AG08395 (cell line): ENCODE data around the gene CTCFL.

ENCODE experiments used
- DNase-seq: peaks from one replicate; pipeline ENCODE4 v3.0.0; 2012; ENCODE audit warnings: mixed read lengths, low spot score

CTCFL gene

GRCh38 chr20:57560554-57561355, 35.8 kb upstream of the CTCFL start, which contains the start of gene PCK1:
Gene PCK1 (plus strand): TSS chr20:57561110. CDS start chr20:57561412, 302 bp downstream.
- no peak for DNase-seq

- DNase-seq = no peak
Measured at GRCh38 chr20:57559658-57560553, 35.0 kb upstream of the CTCFL start.

GRCh38 chr20:57559289-57559634, 34.3 kb upstream of the CTCFL start:
- no peak for DNase-seq

- no peak for DNase-seq
Measured at GRCh38 chr20:57558614-57559288, 33.8 kb upstream of the CTCFL start.

- DNase-seq = no peak
Measured at GRCh38 chr20:57557926-57558613, 33.1 kb upstream of the CTCFL start.

GRCh38 chr20:57556980-57557274, 32.0 kb upstream of the CTCFL start:
- no peak for DNase-seq

GRCh38 chr20:57555457-57556184, 30.7 kb upstream of the CTCFL start:
- DNase-seq = no peak

GRCh38 chr20:57553376-57554018, 28.6 kb upstream of the CTCFL start:
- DNase-seq = no peak

- no peak for DNase-seq
Measured at GRCh38 chr20:57552471-57552870, 27.5 kb upstream of the CTCFL start.

GRCh38 chr20:57548177-57549058, 23.5 kb upstream of the CTCFL start:
- DNase-seq = no peak

- no peak for DNase-seq
Measured at GRCh38 chr20:57546956-57547649, 22.2 kb upstream of the CTCFL start.

GRCh38 chr20:57545927-57546662, 21.2 kb upstream of the CTCFL start:
- no peak for DNase-seq

GRCh38 chr20:57544838-57545564, 20.1 kb upstream of the CTCFL start:
- no peak for DNase-seq

GRCh38 chr20:57543754-57544153, 18.8 kb upstream of the CTCFL start:
- no peak for DNase-seq

GRCh38 chr20:57540890-57541580, 16.1 kb upstream of the CTCFL start:
- no peak for DNase-seq

- DNase-seq = no peak
Measured at GRCh38 chr20:57539889-57540288, 14.9 kb upstream of the CTCFL start.

GRCh38 chr20:57537822-57538221, 12.9 kb upstream of the CTCFL start:
- no peak for DNase-seq
